PC-9 (cell line): Measurements from ENCODE around the gene SLC24A1. TPM values are rescaled to one million over a fixed set of nuclear protein-coding genes. Genes with fewer than 3 reads are reported as not detected.

Source experiments
- BruUV-seq: library from RNA; stranded (reverse); fragments of 400-500 nt; replicated peaks from 2 replicates; lab custom pipeline; 2021; lab: Mats Ljungman, UMichigan
- CTCF ChIA-PET: fragments of 300-600 bp; sonication (Branson Sonifier 250); formaldehyde crosslinking; loops from one replicate; lab custom pipeline; 2022; ENCODE audit warnings: antibody characterized with exemption; lab: Charles Lee
- POLR2A ChIA-PET: fragments of 300-600 bp; sonication (Branson Sonifier 250); formaldehyde crosslinking; loops from one replicate; lab custom pipeline; 2022; ENCODE audit warnings: antibody characterized with exemption; ENCODE audit not compliant: unreplicated experiment; lab: Charles Lee
- DNase-seq, 2 experiments: peaks; one replicate each; pipeline versions ENCODE4 v3.0.0 to v3.0.0-alpha.2; 2015 to 2022; ENCODE audit warnings: mixed read lengths in 1 of 2
- H2AFZ ChIP-seq: fragments of 200-600 bp; sonication (generic); 2 replicates; pipeline ENCODE4 v1.8.1; 2017; ENCODE audit warnings: antibody characterized with exemption
- H3F3A ChIP-seq: fragments of 200-600 bp; sonication (generic); 2 replicates; pipeline ENCODE4 v1.8.1; 2017; ENCODE audit warnings: antibody characterized with exemption, mild to moderate bottlenecking, low read depth; ENCODE audit not compliant: insufficient read depth
- H3K27ac ChIP-seq: fragments of 200-600 bp; sonication (generic); 2 replicates; pipeline ENCODE4 v1.6.1; 2016; ENCODE audit warnings: mixed run types
- H3K27me3 ChIP-seq: fragments of 200-600 bp; sonication (generic); 2 replicates; pipeline ENCODE4 v1.6.1; 2016; ENCODE audit warnings: low read depth, mixed run types; ENCODE audit not compliant: insufficient read depth
- H3K36me3 ChIP-seq: fragments of 200-600 bp; sonication (generic); 2 replicates; pipeline ENCODE4 v1.6.1; 2016; ENCODE audit warnings: low read depth, mixed run types
- H3K4me1 ChIP-seq: fragments of 200-600 bp; sonication (generic); replicated peaks from 2 replicates; pipeline ENCODE4 v1.6.1; 2016; ENCODE audit warnings: mixed run types; ENCODE audit not compliant: insufficient read depth
- H3K4me2 ChIP-seq: fragments of 200-600 bp; sonication (generic); 2 replicates; pipeline ENCODE4 v1.6.1; 2017; ENCODE audit warnings: mixed run types
- H3K4me3 ChIP-seq: fragments of 200-600 bp; sonication (generic); 2 replicates; pipeline ENCODE4 v1.6.1; 2016; ENCODE audit warnings: mixed run types
- H3K79me2 ChIP-seq: fragments of 200-600 bp; sonication (generic); 2 replicates; pipeline ENCODE4 v1.6.1; 2017; ENCODE audit warnings: low read depth, mixed run types
- H3K9me2 ChIP-seq: fragments of 200-600 bp; sonication (generic); 2 replicates; pipeline ENCODE4 v1.8.1; 2017; ENCODE audit warnings: mild to moderate bottlenecking; ENCODE audit not compliant: insufficient read depth
- H3K9me3 ChIP-seq: fragments of 200-600 bp; sonication (generic); 2 replicates; pipeline ENCODE4 v1.8.1; 2016; ENCODE audit warnings: low read depth; ENCODE audit not compliant: insufficient read depth
- H4K20me1 ChIP-seq: fragments of 200-600 bp; sonication (generic); 2 replicates; pipeline ENCODE4 v1.8.1; 2017; ENCODE audit not compliant: insufficient read depth
- EZH2 ChIP-seq: fragments of 200-600 bp; sonication (generic); IDR thresholded peaks from 2 replicates; pipeline ENCODE4 v1.8.0; 2017; ENCODE audit warnings: antibody characterized with exemption, low read depth
- intact Hi-C: fragments of 100-400 bp; cut with micrococcal nuclease; formaldehyde crosslinking; loops from one replicate; pipeline ENCODE4 v1.10.0; 2022; ENCODE audit not compliant: unreplicated experiment
- total RNA-seq: library from RNA; stranded (reverse); gene quantifications from 2 replicates; pipeline ENCODE4 v1.2.3, GENCODE V29; 2021
- TF ChIP-seq, protein P1 (sequence below): fragments of 200-600 bp; sonication (generic); conservative IDR thresholded peaks from 2 replicates; pipeline ENCODE4 v1.6.1; 2017; ENCODE audit warnings: mixed run types, antibody characterized with exemption, mild to moderate bottlenecking, moderate library complexity

Gene SLC24A1
- total RNA-seq, 1 experiment from 2014 or later: 22.5 TPM

DNA sequence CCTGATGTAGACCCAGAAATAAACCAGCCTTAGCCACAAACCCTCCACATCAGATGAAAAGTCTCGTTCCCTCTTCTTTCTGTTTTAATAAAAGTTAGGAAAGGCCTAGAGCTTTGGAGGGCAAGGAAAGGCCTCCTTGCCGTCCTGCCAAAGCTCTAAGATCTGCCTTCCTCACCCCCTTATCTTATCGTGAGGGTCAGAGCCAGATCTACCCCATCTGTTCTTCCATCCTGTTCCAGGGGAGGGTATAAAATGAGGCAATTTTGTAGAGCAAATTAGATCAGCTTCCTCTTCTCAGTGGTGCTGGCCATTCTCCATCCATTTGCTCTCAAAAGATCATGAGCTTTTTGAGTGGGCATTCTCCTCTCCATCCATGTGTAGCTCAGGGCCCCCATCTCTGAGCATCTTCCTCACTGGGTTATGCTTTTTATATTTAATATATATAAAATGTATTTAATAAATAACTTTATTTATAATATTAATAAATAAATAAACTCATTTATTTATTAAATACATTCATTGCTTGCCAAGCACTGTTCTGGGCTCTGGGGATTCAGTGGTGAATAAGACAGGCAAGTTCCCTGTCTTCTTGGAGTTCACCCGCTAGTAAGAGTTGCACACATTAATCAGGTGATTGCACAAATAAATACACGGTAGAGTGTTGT is 2.0 kb upstream of the SLC24A1 start:
- Histone ChIP-seq H3F3A (no peaks in the 10 kb centered on the region), H2AFZ (no peak overlapping the region), H3K4me1 (no peaks in the 10 kb centered on the region), H4K20me1 (no peaks in the 10 kb centered on the region), H3K9me2 (no peaks in the 10 kb centered on the region), H3K9me3 (no peaks in the 10 kb centered on the region), H3K79me2 (no peaks in the 10 kb centered on the region), H3K27me3 (no peaks in the 10 kb centered on the region), H3K4me2 (no peak overlapping the region), H3K27ac (no peak overlapping the region), H3K4me3 (no peak overlapping the region), H3K36me3 (no peaks in the 10 kb centered on the region)
- no TSS peak for BruUV-seq
- no peak for DNase-seq
- TF ChIP-seq, protein P1, sequence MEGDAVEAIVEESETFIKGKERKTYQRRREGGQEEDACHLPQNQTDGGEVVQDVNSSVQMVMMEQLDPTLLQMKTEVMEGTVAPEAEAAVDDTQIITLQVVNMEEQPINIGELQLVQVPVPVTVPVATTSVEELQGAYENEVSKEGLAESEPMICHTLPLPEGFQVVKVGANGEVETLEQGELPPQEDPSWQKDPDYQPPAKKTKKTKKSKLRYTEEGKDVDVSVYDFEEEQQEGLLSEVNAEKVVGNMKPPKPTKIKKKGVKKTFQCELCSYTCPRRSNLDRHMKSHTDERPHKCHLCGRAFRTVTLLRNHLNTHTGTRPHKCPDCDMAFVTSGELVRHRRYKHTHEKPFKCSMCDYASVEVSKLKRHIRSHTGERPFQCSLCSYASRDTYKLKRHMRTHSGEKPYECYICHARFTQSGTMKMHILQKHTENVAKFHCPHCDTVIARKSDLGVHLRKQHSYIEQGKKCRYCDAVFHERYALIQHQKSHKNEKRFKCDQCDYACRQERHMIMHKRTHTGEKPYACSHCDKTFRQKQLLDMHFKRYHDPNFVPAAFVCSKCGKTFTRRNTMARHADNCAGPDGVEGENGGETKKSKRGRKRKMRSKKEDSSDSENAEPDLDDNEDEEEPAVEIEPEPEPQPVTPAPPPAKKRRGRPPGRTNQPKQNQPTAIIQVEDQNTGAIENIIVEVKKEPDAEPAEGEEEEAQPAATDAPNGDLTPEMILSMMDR: no peak
- TF ChIP-seq EZH2: no peak
- CTCF ChIA-PET: no interaction called here
- intact Hi-C loops: loop anchor here (10.0 kb wide), 2 partner anchors 675 to 875 kb away; partner anchors contain the start of genes DIS3L and SNAPC5
- POLR2A ChIA-PET: no interaction called here

- H3K4me3 ChIP-seq: no peak overlapping the region
- H3K27me3 ChIP-seq: no peaks in the 10 kb centered on the region
- H3K79me2 ChIP-seq: no peaks in the 10 kb centered on the region
- no peak for TF ChIP-seq EZH2
- TF ChIP-seq, protein P1: no peak
- no TSS peak for BruUV-seq
- CTCF ChIA-PET: interaction anchor here (0.6 kb wide), 1 partner anchor 15 kb away, joined by 4 read pairs; no protein-coding TSS in a partner anchor
- H3K9me2 ChIP-seq: no peaks in the 10 kb centered on the region
- H3K27ac ChIP-seq: no peak overlapping the region
- no peak overlapping the region for H2AFZ ChIP-seq
- H3K4me2 ChIP-seq: no peak overlapping the region
- POLR2A ChIA-PET: no interaction called here
- no peaks in the 10 kb centered on the region for H4K20me1 ChIP-seq
- no peaks in the 10 kb centered on the region for H3K36me3 ChIP-seq
- no peaks in the 10 kb centered on the region for H3K4me1 ChIP-seq
- no peaks in the 10 kb centered on the region for H3K9me3 ChIP-seq
- no peak for DNase-seq
- H3F3A ChIP-seq: no peaks in the 10 kb centered on the region
- intact Hi-C loops: no loop called here
Measured at GRCh38 chr15:65620833-65621232, 905 bp upstream of the SLC24A1 start.

GRCh38 chr15:65623103-65623502 is 1.4 kb downstream of the SLC24A1 start:
- no peaks in the 10 kb centered on the region for H3K9me2 ChIP-seq
- no peaks in the 10 kb centered on the region for H3K27me3 ChIP-seq
- no peaks in the 10 kb centered on the region for H3K9me3 ChIP-seq
- no peak overlapping the region for H3K4me3 ChIP-seq
- no peak overlapping the region for H3K4me2 ChIP-seq
- ChIA-PET POLR2A (interaction anchor here (0.6 kb wide), 1 partner anchor 12 kb away, joined by 4 read pairs; the partner anchor contains the start of gene INTS14), CTCF (no interaction called here)
- TF ChIP-seq EZH2: no peak
- TF ChIP-seq, protein P1: no peak
- no peaks in the 10 kb centered on the region for H3K4me1 ChIP-seq
- intact Hi-C loops: no loop called here
- no peaks in the 10 kb centered on the region for H3K79me2 ChIP-seq
- no peaks in the 10 kb centered on the region for H3F3A ChIP-seq
- no peaks in the 10 kb centered on the region for H4K20me1 ChIP-seq
- H3K27ac ChIP-seq: no peak overlapping the region
- no peak overlapping the region for H2AFZ ChIP-seq
- no peaks in the 10 kb centered on the region for H3K36me3 ChIP-seq
- DNase-seq: no peak
- BruUV-seq: no TSS peak
